Astrocyte (in vitro differentiated cells and primary cell): ENCODE results near the gene MTERF2.

Experiments
- EZH2 ChIP-seq: IDR thresholded peaks from 2 replicates; pipeline ENCODE4 v1.6.1; 2012; ENCODE audit warnings: mild to moderate bottlenecking, low read length, inconsistent platforms; ENCODE audit not compliant: insufficient read depth
- TF ChIP-seq, protein P1 (sequence below): IDR thresholded peaks from 2 replicates; pipeline ENCODE4 v1.5.1; 2011; ENCODE audit warnings: low read depth, mild to moderate bottlenecking, inconsistent platforms, low read length, moderate library complexity; ENCODE audit not compliant: insufficient read depth

DNA sequence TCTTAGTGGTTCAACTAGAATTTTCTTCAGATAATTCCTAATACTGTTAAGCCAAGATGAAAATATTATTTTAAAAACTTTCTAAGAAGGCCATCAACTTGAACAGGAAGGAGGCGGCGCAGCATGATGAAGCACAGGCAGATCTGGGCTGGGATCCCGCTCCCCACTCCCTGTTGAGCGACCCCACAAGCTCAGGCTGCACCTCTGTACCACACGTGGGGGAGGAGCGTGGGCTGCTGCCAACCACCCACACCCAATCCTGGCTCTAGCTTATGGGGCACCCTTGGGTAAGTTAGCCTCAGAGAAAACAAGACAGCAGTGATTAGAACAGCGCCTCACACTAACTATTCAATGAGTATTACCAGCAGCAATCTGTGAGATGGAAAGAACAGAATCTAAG is 6.0 kb downstream of the MTERF2 start:
- TF ChIP-seq, protein P1, sequence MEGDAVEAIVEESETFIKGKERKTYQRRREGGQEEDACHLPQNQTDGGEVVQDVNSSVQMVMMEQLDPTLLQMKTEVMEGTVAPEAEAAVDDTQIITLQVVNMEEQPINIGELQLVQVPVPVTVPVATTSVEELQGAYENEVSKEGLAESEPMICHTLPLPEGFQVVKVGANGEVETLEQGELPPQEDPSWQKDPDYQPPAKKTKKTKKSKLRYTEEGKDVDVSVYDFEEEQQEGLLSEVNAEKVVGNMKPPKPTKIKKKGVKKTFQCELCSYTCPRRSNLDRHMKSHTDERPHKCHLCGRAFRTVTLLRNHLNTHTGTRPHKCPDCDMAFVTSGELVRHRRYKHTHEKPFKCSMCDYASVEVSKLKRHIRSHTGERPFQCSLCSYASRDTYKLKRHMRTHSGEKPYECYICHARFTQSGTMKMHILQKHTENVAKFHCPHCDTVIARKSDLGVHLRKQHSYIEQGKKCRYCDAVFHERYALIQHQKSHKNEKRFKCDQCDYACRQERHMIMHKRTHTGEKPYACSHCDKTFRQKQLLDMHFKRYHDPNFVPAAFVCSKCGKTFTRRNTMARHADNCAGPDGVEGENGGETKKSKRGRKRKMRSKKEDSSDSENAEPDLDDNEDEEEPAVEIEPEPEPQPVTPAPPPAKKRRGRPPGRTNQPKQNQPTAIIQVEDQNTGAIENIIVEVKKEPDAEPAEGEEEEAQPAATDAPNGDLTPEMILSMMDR, result no peak
- no peak for TF ChIP-seq EZH2
